Retinal pigment epithelial cell (primary cell): Measurements from ENCODE around the gene BDH1.
"Not testable (repeated sequence)": the region's sequence is repeated elsewhere in the genome, so short reads cannot be mapped to it uniquely, and the experiment has no call there.

ENCODE experiments used
- DNase-seq: peaks from one replicate; pipeline ENCODE4 v3.0.0-alpha.2; 2010; ENCODE audit warnings: low read depth
- H3K4me3 ChIP-seq: 2 replicates; pipeline ENCODE4 v1.5.1; 2011; ENCODE audit warnings: mild to moderate bottlenecking, low read length, control low read depth, moderate library complexity
- TF ChIP-seq, protein P1 (sequence below): conservative IDR thresholded peaks from 2 replicates; pipeline ENCODE4 v1.5.1; 2011; ENCODE audit warnings: low read depth, low read length, control low read depth, inconsistent platforms

BDH1 gene

GRCh38 chr3:197484204-197484901, 71.4 kb downstream of the BDH1 start:
- H3K4me3 ChIP-seq, result no peak overlapping the region
- TF ChIP-seq, protein P1, sequence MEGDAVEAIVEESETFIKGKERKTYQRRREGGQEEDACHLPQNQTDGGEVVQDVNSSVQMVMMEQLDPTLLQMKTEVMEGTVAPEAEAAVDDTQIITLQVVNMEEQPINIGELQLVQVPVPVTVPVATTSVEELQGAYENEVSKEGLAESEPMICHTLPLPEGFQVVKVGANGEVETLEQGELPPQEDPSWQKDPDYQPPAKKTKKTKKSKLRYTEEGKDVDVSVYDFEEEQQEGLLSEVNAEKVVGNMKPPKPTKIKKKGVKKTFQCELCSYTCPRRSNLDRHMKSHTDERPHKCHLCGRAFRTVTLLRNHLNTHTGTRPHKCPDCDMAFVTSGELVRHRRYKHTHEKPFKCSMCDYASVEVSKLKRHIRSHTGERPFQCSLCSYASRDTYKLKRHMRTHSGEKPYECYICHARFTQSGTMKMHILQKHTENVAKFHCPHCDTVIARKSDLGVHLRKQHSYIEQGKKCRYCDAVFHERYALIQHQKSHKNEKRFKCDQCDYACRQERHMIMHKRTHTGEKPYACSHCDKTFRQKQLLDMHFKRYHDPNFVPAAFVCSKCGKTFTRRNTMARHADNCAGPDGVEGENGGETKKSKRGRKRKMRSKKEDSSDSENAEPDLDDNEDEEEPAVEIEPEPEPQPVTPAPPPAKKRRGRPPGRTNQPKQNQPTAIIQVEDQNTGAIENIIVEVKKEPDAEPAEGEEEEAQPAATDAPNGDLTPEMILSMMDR, result no peak
- DNase-seq, result no peak

DNA sequence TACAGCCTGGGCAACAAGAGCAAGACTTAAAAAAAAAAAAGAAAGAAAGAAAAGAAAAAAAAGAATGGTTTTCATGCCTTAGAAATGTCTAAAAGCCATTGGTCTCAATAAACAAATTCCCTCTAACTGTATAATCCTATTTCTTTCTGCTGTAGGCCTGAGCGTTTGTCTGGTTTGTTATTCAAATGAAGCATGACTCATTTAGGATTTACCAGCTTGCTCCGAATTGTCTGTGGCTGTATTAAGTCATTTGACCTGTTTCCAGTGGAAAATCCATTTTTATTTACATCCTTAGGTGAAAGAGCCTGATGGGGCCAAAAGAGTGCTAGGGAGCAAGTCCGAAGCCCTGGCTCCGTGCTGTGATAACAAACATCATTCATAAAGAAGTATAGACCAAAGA, 73.8 kb downstream of the BDH1 start:
- peak; percentile 84 for DNase-seq
- TF ChIP-seq, protein P1, result no peak
- no peak overlapping the region for H3K4me3 ChIP-seq

- TF ChIP-seq, protein P1, result no peak
- DNase-seq, result no peak
- H3K4me3 ChIP-seq, result no peak overlapping the region
Observed at GRCh38 chr3:197480320-197480719, 75.4 kb downstream of the BDH1 start.

- no peak overlapping the region for H3K4me3 ChIP-seq
- TF ChIP-seq, protein P1, result no peak
- DNase-seq, result peak; percentile 95
Observed at GRCh38 chr3:197478746-197479668, 76.8 kb downstream of the BDH1 start.

- H3K4me3 ChIP-seq, DNase-seq: not testable (repeated sequence)
Observed at GRCh38 chr3:197477816-197478215, 78.0 kb downstream of the BDH1 start.

DNA sequence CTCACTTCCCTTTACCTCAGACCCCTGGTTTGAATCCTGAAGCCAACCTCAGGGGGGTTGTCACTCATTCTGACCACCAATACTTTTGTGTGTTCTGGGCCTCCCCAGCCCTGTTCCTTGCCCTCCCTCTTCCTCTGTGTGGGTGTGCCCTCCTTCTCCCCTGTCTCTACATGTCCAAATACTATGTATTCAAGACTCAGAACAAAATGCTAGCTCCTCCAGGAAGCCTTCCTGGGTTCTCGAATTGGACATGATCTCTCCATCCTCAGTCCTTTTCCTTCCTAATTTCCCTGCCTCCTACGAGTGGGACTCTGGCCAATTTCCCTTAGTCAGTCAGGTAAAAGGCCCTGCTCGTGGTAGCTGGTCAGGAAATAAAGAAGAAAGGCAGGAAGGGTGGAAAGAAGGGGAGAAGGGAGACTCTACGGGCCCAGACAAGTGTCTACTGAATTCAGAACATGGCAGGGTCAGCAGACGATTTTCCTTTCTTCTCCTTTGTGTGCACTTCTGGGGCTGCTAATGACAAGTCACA, 79.7 kb downstream of the BDH1 start:
- TF ChIP-seq, protein P1, result no peak
- no peak overlapping the region for H3K4me3 ChIP-seq
- DNase-seq, result no peak

DNA sequence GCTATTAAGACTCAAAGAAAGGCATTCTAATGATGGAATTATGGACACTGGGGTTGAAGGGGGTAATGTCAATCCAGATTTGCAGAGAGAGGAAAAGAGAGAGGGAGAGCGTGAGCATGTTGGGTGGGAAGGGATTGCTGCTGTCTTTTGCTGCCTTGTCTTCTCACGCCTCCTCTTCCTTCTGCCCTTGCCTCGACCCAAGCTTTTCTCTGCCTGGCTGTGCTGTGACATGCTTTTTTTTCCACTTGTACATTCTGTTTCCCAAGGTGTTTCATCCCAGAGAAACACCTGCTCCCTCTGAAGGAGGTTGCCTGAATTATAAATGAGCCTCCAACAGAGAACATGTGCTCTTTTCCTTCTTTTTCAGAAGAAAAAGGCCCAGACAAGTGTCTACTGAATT, 80.3 kb downstream of the BDH1 start:
- H3K4me3 ChIP-seq, result no peak overlapping the region
- DNase-seq, result no peak
- TF ChIP-seq, protein P1, result no peak
